LoVo (cell line): ENCODE data around the gene STPG1.
A peak's percentile ranks its signal among the peaks of the same experiment; 100 is the strongest.

ENCODE experiments used
- DNase-seq: peaks from one replicate; pipeline ENCODE4 v3.0.0-alpha.2; 2016; ENCODE audit warnings: low spot score

The STPG1 gene

DNA sequence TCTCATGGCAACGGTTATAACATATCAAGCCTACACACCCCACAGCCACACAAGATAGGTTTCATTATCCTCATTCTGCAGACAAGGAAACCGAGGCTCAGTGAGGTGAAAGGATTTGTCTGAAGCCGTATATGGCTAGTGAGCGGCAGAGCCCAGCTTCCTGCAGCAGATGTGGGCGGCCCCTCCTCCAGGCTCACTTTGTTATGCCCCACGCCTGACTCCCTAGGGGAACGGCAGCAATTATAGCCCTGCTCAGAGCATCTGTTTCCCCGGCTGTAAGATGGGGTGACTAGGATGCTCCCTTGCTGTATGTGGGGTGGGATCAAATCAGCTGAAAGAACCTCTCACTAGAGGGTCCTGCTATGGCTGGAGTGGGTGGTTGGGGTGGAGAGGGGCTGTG lies 72.3 kb downstream of the STPG1 start:
- DNase-seq = no peak

DNA sequence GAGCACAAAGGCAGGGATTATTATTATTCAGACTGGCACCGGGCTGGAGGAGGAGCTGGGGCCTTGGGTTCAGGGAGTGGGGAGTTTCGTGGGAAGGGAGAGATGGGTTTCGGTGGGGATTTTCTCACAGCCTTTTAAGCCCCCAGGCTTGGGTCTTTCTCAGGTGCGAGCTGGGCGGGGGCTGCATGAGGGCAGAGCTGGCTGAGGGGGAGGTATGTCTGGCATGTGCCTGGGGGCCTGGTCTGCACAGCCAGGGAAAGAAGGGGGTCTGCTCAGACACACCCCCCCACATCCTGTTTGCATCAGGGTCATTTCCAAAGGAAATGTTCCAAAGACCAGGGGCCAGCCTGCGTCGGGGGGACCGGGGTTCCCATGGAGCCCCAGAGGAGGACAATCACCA lies 72.8 kb downstream of the STPG1 start:
- DNase-seq = no peak

DNA sequence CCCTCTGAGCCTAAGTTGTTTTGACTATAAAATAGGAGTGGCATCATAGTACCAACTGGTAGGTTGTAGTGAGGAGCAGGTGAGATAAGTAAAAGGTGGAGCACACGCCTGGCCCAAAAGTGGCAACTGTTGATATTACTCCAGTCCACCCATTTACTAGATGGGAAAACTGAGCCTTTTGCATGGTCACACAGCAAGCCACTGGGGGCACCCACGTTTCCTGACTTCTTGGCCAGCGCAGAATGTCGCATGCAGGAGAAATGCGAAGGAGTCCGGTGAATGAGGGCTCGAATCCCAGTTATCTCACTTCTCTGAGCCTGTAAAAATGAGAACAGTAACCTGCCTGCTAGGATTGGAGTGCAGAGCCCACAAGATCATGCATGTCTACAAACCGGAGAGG lies 73.6 kb downstream of the STPG1 start:
- no peak for DNase-seq

DNA sequence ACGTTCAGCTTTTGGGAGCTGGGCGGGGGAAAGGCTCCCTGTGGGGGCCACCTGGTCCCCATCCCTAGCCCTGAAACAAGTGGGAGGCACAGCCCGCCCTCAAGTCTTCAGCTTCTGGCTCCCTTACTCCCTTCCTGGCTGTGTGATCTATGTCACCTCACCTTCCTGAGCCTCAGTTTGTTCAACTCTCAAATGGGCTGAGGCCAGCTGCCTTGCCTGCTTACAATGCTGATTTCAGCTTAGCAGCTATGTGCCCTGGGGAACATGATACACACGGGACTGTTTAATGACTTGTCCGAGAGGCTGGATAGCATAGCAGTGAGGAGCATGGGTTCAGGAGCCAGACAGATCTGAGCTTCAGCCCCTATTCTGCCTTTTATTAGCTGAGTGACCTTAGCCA lies 75.1 kb downstream of the STPG1 start:
- no peak for DNase-seq

DNA sequence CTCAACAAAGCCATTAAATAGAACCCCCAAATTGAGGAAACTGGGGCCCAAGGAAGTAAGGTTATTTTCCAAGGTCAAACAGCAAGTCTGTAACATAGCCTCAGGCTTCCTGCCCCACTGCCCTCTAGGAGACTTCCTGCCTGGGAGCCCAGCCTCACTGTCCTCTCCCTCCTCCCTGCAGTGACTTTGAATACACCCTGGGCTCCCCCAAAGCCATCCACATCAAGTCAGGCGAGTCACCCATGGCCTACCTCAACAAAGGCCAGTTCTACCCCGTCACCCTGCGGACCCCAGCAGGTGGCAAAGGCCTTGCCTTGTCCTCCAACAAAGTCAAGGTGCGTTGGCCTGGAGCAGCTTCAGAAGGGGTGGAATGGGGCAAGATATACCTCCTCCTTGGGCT lies 76.1 kb downstream of the STPG1 start:
- no peak for DNase-seq

DNA sequence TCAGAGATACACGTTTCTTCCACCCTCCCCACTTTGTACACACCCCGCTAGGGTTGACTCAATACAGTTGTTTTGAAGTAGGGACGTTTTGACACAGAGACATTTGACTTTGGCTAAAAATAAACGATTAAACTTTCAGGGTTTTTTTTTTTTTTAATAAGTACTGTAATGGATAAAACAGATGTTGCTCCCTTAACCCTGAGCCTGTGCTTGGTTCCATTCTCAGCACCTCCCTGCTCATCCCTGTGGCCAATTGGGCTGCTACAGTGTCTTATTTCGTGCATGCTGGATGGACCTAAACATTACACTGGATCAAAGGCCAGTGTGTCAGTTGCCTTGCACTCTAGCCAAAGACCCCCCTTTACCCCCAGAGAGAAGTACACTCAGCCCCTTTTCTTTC lies 77.5 kb downstream of the STPG1 start:
- DNase-seq = no peak

DNA sequence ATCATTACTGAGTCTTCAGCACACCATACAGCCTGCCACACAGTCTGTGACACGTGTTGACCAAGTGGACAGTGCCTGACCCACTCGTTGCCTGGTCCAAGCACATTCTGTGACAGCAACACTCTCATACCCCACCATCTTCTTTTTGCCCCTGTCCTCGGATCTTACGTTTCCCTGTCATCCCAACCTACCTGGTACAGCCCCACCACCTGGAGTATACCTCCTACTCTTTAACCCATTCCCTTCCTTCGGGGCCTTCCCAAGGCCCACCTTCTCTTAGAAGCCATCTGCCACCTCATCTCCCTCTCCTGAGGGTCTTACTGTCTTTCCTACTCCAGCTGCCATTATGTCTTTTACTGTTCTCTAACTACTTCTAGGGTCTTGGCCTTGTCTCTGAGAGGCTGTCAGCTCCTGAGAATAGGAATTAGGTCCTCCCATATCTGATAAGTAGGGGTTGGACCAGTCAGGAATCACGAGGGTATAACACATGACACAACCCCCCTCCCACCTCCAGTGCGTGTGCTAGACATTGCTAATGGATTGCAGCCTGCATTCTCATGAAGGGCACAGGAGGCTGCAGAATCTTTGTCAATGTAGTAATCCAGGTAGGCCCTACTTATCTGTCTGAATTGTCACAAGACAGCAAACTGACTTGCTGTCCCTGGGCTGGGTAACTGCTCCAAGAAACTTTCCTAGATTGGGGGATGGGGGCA lies 81.5 kb downstream of the STPG1 start:
- DNase-seq = no peak

DNA sequence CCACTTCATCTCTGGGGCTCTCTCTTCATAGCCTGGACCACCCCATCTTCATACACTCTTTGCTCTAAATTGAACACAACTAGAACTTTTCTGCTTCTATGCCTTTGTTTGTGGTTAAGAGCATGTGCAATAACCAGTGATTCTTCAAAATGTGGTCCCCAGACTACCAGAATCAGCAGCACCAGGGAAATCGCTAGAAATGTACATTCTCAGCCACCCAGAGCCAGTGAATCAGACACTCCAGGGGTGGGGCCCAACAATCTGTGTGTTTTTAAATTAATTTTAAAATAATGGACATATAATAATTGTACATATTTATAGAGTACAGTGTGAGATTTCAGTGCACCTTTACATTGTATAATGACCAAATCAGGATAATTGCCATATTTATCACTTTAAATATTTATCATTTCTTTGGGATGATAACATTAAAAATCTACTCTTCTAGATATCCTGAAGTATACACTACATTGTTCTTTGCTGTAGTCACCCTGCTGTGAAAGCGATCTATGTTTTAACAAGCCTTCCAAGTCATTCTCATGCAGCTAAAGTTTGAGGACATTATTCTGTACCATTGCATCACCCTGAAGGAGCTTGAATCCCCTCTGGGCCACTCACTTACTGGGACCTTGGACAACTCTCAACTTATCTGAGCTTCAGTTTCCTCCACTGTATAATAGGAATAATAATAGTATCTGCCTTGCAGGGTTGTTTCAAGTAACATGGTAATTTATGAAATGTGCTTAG lies 83.6 kb downstream of the STPG1 start:
- no peak for DNase-seq

DNA sequence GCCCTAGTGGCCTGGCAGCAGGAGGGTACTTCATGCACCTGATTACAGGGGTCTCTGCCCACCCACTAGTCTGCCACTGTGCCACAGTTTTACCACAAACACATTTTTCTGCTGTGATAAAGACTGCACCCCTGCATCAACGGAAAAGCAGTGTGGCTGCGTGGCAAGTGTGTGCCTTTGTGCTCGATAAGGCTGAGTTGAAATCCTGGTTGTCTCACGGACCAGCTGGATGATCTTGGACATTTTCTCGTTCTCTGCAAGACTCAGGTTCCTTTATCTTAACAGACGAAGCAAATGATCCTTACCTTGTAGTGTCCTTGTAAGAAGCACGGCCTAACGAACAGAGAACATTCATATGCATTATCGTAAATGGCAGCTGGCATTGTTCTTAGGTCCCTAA lies 84.3 kb downstream of the STPG1 start:
- no peak for DNase-seq

DNA sequence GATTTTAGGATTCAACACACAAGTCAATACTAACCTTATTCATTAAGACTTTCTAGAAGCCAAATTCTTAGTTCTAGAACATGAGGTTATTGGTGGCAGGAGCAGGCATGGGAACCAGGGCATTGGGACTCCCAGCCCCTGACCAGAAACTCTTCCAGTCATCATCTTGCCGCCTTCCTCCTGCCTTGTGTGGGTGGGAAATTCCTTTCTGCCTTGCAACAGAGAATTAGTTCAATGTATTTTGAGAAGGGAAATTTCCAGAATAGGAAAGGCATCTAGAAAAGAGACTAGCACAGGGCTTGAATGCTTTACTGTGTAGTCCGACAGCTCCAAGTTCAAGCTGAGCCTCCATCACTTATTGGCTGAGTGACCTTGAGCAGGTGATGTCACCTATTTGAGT lies 85.7 kb downstream of the STPG1 start:
- DNase-seq = no peak

DNA sequence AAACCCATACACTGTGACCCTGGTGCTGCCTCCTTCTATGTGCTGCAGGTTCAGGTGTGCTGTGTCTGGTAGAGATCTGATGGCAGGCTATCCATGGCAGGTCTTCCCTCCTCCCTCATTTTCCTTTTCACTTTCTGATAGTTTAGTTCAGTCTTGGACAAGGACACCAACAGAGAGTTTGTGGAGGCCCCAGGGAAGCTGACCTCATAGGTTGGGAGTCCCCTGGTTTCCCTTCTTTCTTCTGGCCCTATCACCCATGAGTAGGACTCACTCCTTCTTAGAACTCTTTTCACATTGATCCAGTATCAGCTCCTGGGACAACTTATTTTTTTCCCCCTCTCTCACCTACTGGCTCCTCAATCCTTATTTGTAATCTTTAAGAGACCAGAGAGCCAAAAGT lies 86.1 kb downstream of the STPG1 start:
- DNase-seq = no peak

DNA sequence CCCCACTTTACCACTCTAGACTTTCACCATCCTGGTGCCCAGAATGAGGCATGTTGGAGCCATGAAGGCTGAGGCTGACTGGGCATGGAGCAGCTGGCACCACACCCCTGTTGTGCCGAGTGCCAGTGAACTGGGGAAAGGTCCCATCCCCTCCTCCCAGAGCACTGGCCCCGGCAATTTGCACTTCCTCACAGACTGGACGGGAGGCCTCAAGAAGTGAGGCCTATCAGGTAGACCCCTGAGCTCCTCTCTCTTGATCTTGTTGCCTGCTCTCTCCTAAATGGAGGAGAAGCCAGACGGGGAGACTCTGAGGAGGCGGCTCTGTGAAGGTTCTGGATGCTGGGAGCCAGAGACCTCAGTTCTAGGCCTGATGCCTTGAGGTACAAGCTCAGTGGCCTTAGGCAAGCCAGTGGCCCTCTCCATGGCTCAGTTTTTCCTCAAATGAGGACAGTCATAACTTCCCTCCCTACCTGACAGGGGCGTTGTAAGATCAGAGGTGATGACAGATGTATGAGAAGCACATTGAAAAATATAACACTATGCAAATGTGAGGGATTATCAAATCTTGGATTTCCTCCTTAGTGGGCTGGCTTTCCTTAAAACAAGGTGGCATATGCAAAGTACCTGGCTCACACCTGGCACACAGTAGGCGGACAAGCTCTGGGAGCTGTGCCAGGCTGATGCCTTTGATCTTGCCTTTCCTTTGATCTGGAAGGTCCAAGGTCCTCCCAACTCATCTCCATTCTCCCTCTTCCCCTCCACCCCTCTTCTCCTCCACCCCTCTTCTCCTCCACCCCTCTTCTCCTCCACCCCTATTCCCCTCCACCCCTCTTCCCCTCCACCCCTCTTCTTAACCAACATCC lies 87.8 kb downstream of the STPG1 start:
- DNase-seq = peak; percentile 58

DNA sequence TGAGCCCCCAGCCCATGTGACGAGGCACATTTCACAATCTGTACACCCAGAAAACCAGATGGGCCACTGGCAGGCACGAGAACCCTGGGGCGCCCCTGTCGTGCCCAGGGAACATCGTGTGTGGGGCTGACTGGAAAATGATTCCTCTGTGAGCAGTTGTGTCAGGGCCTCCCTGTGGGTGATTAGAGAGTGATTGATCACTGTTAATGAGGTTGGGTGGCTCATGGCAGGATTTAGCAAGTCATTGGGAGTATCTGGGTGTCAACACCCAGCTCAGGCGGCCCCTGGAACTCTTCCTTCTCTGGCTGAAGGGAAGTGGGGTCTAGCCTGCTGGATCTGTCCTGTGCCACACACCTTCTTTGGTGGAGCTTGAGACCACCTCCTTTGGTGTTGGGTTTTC lies 88.7 kb downstream of the STPG1 start:
- DNase-seq = no peak

DNA sequence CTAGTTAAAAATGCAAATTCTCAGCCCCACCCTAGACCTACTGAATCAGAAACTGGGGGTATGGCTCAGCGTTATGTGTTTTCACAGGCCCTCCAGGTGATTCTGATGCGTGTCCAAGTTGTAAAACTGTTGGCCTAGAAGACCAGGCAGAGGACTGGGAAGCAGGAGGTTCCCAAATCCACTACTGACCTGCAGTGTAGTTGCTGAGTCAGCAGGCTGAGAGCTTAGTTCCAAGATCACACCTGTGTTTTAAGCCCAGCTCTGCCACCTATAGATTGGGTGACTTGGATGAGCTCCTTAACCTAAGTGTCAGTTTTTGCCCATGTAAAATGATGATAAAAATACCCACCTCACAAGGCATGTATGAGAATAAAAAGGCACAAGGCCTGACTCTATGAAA lies 90.3 kb downstream of the STPG1 start:
- DNase-seq = peak; percentile 18

DNA sequence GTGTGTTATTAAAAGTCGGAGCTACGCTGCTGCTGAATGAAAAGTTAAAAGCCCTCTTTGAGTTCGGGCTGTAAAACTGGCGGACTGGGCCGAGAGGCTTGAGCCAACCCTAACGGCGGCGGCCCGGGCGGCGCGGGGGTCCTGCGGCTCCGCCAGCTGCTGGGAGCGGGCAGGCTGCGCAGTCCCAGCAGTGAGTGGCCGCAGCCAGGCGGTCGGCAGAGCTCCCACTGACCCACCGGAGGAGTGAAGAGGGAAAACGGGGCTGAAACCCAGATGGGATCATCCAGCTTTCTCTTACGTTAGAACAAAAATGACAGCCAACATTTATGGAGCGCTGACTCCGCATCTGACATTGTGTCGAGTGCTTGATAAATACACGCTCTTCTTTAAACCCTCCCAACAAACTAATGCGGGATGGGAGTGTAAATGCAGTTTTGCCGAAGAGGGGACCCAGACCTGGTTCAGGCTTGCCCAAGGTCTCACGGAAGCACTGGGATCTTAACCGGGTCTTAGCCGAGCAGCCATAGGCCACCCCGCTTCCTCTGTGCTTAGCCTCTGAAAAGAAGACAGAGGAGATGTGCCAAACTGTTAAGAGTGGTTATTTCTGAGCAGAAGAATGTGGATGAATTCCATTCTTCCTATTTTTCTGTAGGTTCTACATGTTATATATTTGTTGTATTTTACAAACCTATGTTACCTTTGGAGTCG lies 91.0 kb downstream of the STPG1 start:
- no peak for DNase-seq

DNA sequence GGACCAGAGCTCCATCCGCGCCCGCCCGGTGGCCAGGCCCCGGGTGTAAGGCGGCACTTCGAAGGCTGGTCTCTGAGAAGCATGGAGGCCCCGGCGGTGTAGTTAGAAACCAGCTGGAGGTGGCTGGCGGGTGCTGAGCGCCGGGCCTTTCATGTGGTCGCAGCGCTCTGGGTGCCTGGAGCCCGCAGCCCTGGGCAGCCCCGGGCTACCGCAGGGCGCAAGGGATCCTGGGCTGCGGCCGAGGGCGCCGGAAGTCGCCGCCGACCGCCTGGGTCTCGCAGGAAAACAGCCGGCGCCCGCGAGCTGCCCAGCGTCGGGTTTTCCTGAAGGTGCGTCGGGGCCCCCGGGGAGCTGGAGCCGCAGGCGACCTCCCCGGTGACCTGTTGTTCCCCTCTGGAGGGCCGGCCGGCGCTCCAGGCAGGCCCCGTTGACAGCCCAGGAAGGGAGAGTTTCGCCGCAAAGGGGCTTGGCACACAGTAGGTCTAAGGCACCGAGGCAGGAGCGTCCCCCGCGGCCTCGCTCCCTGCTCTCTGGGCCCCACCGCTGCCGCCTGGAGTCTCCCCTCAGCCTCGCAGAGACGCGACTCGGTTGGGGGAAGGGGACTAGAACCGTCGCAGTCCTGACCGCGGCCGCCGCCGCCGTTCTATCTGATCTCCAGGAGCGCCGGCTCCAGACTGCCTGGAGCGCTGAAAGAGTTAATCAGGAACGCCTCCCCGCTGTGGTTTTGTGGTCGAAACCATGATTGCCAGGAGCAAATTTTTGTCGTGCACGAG lies 91.7 kb downstream of the STPG1 start:
- peak; percentile 91 for DNase-seq

DNA sequence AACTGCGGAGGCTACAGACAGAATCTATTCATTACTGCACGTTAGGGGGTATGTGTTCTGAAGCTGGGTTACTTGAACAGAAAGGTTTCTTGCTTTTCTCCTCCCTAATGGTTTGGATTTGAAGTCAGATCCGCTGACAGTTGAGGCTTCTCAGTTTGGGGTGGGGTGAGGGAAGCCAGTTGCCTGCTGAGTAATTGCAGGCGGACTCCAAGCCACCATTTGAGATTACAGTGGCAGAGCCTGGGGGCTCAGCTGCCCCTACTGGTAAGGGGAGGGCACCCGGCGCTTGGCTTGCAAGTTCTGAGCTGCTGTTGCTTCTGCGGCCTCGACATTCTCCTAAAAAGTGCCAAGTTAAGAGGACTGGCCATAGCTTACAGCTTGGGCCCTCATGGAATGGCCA lies 92.5 kb downstream of the STPG1 start:
- DNase-seq = peak; percentile 18

DNA sequence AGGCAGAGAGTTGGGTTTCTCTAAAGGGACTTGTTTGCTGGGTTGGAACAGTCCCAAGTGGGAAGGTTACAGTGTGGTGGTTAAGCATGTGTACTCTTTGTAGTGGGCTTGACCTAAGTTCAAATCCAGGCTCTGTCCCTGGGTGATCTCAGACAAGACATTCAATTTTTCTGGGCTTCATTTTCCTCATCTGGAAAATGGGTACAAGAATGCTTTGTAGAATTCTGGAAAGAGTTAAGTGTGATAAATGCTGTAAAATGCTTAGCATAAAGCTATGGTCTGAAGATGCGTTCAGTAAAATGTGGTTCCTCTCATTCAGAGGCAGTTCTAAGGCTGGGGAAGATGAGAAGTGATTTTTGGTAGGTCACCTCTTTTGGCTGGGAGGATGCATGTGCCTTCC lies 93.6 kb downstream of the STPG1 start:
- DNase-seq = no peak

DNA sequence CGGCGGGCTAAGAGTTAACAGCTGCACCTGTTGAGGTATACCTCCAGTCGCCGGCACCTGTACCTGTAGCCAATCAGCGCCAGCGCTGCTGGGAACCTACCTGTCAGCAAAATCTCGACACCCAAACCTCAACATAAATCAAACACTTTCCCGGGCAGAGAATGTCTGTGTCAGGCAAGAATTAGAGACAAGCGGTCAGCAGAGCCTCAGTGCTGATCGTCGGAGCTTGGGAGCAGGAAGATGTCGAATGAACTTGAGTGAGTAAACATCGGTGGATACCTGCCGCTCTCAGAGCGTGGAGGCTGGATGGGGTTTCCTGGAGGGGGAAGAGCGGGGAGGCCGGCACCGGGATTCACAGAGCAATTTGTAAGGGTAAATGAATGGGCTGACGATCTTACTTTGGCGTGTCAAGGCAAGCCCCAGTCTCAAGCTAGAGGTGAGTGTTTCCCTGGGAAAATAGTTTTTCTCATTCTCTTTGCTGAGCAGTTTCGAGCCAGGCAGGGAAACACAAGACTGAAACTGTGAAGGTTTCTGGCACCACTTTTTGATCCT lies 94.2 kb downstream of the STPG1 start, which contains the start of gene GRHL3:
TSS of gene GRHL3 (plus strand) at position 46 of the 552 bp plus-strand sequence. CDS start at position 241, 195 bp downstream.
- peak; percentile 39 for DNase-seq

DNA sequence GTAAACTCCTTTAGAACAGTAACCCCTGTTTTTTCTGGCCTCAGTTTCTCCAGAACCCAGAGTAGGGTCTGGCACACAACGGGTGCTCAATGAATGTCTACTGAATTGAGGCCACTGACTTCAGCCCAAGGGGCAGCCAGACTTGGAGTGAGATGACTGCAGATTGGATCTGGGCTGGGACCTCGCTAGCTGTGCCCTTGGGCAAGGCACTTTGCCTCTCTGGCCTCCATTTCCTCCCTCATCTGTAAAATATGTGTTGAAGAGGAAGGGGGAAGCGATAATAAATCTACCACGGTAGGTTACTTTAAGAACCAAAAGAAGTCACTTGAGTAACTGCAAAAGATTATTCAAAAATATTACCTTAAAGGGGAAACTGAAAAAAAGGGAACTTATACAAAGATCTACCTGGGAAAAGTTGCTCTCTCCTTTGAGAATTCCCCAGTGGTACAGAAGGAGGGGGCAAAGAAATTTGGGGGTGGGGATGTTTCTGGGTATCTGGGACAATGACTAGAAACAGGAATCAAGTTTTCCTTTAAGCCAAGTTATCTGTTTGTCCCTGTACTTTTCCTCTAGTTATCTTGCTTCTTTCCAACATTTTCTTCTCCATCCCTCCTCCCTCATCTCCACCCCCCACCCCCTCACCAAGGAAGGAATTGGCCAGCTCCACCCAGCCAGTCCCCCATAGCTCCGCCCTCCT lies 94.8 kb downstream of the STPG1 start:
- DNase-seq = no peak
